Keratinocyte (primary cell): ENCODE data around the gene TRIM10. TPM values are rescaled to one million over a fixed set of nuclear protein-coding genes. Genes with fewer than 3 reads are reported as not detected.

Experiments
- DNase-seq: peaks from one replicate; pipeline ENCODE4 v3.0.0-alpha.2; 2011; ENCODE audit warnings: low read depth, missing footprints, low spot score
- FAIRE-seq: peaks from 2 replicates; lab custom pipeline; 2011; peaks lifted over from hg19 to GRCh38; lab: Jason Lieb, UNC
- H2AFZ ChIP-seq: 2 replicates; pipeline ENCODE4 v1.6.0; 2012; ENCODE audit warnings: low read length, control low read depth, inconsistent platforms; ENCODE audit not compliant: control insufficient read depth
- H3K27ac ChIP-seq: 2 replicates; pipeline ENCODE4 v1.5.1; 2011; ENCODE audit warnings: low read length; ENCODE audit not compliant: control insufficient read depth, insufficient read depth
- H3K27me3 ChIP-seq: 3 replicates; pipeline ENCODE4 v1.6.0; 2011; ENCODE audit warnings: low read length; ENCODE audit not compliant: control insufficient read depth, insufficient read depth; ENCODE audit errors: extremely low read depth
- H3K36me3 ChIP-seq, 2 experiments: 2 replicates in 1 of 2; 3 replicates in 1 of 2; pipeline ENCODE4 v1.5.1; 2011; ENCODE audit warnings: low read length in 2 of 2, mild to moderate bottlenecking in 1 of 2; ENCODE audit not compliant: control insufficient read depth in 2 of 2, insufficient read depth in 2 of 2; ENCODE audit errors: extremely low read depth in 1 of 2
- H3K4me1 ChIP-seq: 3 replicates; pipeline ENCODE4 v1.5.1; 2011; ENCODE audit warnings: low read length; ENCODE audit not compliant: control insufficient read depth, insufficient read depth; ENCODE audit errors: extremely low read depth
- H3K4me2 ChIP-seq: 3 replicates; pipeline ENCODE4 v1.6.0; 2011; ENCODE audit warnings: low read depth, low read length; ENCODE audit not compliant: control insufficient read depth, insufficient read depth; ENCODE audit errors: extremely low read depth
- H3K4me3 ChIP-seq, 3 experiments: fragments of 200-600 bp in 1 of 3; sonication (generic) in 1 of 3; 2 replicates in 2 of 3; 3 replicates in 1 of 3; pipeline ENCODE4 v1.5.1; 2011 to 2016; ENCODE audit warnings: low read length in 3 of 3, mild to moderate bottlenecking in 3 of 3, control low read depth in 2 of 3, inconsistent platforms in 1 of 3, low read depth in 1 of 3, mixed read lengths in 1 of 3, mixed run types in 1 of 3, moderate library complexity in 1 of 3; ENCODE audit not compliant: control insufficient read depth in 2 of 3, insufficient read depth in 2 of 3; ENCODE audit errors: extremely low read depth in 1 of 3
- H3K79me2 ChIP-seq: 2 replicates; pipeline ENCODE4 v1.6.0; 2012; ENCODE audit warnings: low read length; ENCODE audit not compliant: control insufficient read depth, insufficient read depth
- H3K9ac ChIP-seq: 3 replicates; pipeline ENCODE4 v1.6.0; 2011; ENCODE audit warnings: low read length; ENCODE audit not compliant: control insufficient read depth, insufficient read depth; ENCODE audit errors: extremely low read depth
- H3K9me1 ChIP-seq: 3 replicates; pipeline ENCODE4 v1.6.0; 2011; ENCODE audit warnings: low read length; ENCODE audit not compliant: control insufficient read depth, insufficient read depth; ENCODE audit errors: extremely low read depth
- H3K9me3 ChIP-seq: 2 replicates; pipeline ENCODE4 v1.5.1; 2012; ENCODE audit warnings: low read depth, low read length; ENCODE audit not compliant: control insufficient read depth
- H4K20me1 ChIP-seq: 3 replicates; pipeline ENCODE4 v1.6.0; 2011; ENCODE audit warnings: low read length; ENCODE audit not compliant: control insufficient read depth, insufficient read depth; ENCODE audit errors: extremely low read depth
- CTCF ChIP-seq, 3 experiments: IDR thresholded peaks in 1 of 3; conservative IDR thresholded peaks in 1 of 3; optimal IDR thresholded peaks in 1 of 3; 2 replicates in 2 of 3; 3 replicates in 1 of 3; pipeline versions ENCODE3 to v1.5.1; 2011; ENCODE audit warnings: low read length in 3 of 3, mild to moderate bottlenecking in 3 of 3, moderate library complexity in 2 of 3, control low read depth in 1 of 3, inconsistent platforms in 1 of 3; ENCODE audit not compliant: insufficient read depth in 2 of 3; ENCODE audit errors: extremely low read depth in 1 of 3
- EZH2 ChIP-seq: IDR thresholded peaks from one replicate; pipeline ENCODE4 v1.6.1; 2012; ENCODE audit warnings: inconsistent platforms, mild to moderate bottlenecking, low read length, moderate library complexity
- dilution Hi-C: fragments of 300-500 bp; cut with MboI; formaldehyde crosslinking; loops from one replicate; pipeline ENCODE4 v1.7.0; 2020; ENCODE audit warnings: low sequenced_read_pairs; ENCODE audit not compliant: extremely low pct_ligation_motif_present
- polyA plus RNA-seq, 5 experiments: library from polyadenylated mRNA; depleted of rRNA in 3 of 5; stranded (reverse) in 3 of 5; stranded (forward) in 1 of 5; unstranded in 1 of 5; fragments of >200 nt; gene quantifications; 1 replicate in 1 of 5; 2 replicates in 3 of 5; 3 replicates in 1 of 5; pipeline versions ENCODE4 v1.2.1 to v1.2.3, GENCODE V29; 2011 to 2012; ENCODE audit warnings: missing spikeins in 2 of 5, low read depth in 1 of 5, low replicate concordance in 1 of 5

Gene TRIM10
- polyA plus RNA-seq, 1 donor (not counting 4 experiments of a cell fraction or from before 2014, with no cell fraction given) = not detected

DNA sequence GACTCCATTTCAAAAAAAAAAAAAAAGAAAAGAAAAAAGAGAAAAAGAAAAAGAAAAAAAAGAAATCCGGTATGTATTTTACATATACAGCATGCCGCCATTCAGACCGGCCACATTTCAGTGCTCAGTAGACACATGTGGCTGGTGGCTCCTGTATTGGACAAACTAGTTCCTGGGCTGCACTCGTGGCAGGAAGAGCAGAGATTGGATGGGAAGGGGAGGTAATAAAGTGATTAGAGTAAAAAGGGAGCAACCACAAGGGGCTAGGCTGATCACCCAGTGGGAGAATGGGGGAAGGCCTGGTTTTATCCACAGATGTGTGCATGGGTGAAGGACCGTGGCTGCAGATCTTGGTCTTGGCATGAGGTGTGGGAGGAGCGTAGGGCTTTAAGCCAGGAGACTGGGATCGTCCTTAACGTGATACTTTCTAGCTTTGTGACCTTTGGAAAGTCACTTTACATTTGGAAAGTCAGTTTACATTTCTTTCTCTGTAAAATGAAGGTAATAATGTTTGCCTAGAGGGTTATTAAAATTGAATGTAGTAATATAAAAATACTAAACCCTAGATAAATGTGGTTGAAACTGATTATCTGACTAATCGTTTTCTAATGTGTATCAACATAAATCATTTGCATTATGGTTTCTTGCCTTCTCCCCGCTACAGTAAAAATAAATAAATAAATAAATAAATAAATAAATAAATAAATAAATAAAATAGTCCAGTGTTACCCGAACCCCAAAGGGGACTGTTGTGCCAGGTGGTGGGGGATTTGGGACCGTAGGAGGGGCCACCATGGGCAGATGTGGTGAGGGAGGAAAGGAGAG is 1.5 kb upstream of the TRIM10 start:
- H4K20me1 ChIP-seq = no peaks in the 10 kb centered on the region

GRCh38 chr6:30160008-30160784 is 815 bp downstream of the TRIM10 start:
- no peaks in the 10 kb centered on the region for H3K79me2 ChIP-seq
- no peak overlapping the region for H2AFZ ChIP-seq
- no peak overlapping the region for H3K4me3 ChIP-seq
- TF ChIP-seq CTCF (optimal IDR thresholded peaks at IDR 0.05 in 1 of 3, IDR thresholded peaks at IDR 0.05 in 1 of 3, conservative IDR thresholded peaks at IDR 0.05 in 1 of 3; ENCODE audit: extremely low read depth in 1 of 3, insufficient read depth in 2 of 3, low read length in 3 of 3) (no peak), EZH2 (no peak)
- peaks cover 8% of the 10 kb centered on the region for H3K27me3 ChIP-seq
- no peak for FAIRE-seq
- dilution Hi-C loops = no loop called here
- H3K9me1 ChIP-seq = no peaks in the 10 kb centered on the region
- no peak overlapping the region for H3K27ac ChIP-seq
- H3K4me1 ChIP-seq = peaks cover 17% of the 10 kb centered on the region
- H4K20me1 ChIP-seq = no peaks in the 10 kb centered on the region
- no peak overlapping the region for H3K9ac ChIP-seq
- no peaks in the 10 kb centered on the region for H3K36me3 ChIP-seq
- H3K9me3 ChIP-seq = no peaks in the 10 kb centered on the region
- H3K4me2 ChIP-seq = no peak overlapping the region
- no peak for DNase-seq

More for the DNA sequence above, 1.5 kb upstream of the TRIM10 start:
- H3K36me3 ChIP-seq = no peaks in the 10 kb centered on the region
- no peak overlapping the region for H3K9ac ChIP-seq
- dilution Hi-C loops = no loop called here
- no peaks in the 10 kb centered on the region for H3K9me1 ChIP-seq
- DNase-seq = no peak
- no peaks in the 10 kb centered on the region for H3K79me2 ChIP-seq
- no peak for TF ChIP-seq CTCF (optimal IDR thresholded peaks at IDR 0.05 in 1 of 3, IDR thresholded peaks at IDR 0.05 in 1 of 3, conservative IDR thresholded peaks at IDR 0.05 in 1 of 3; ENCODE audit: extremely low read depth in 1 of 3, insufficient read depth in 2 of 3, low read length in 3 of 3)
- no peak for TF ChIP-seq EZH2
- no peaks in the 10 kb centered on the region for H3K9me3 ChIP-seq
- peaks cover 15% of the 10 kb centered on the region for H3K27me3 ChIP-seq
- no peak overlapping the region for H2AFZ ChIP-seq
- H3K27ac ChIP-seq = no peak overlapping the region
- H3K4me1 ChIP-seq = no peaks in the 10 kb centered on the region
- H3K4me2 ChIP-seq = no peak overlapping the region
- FAIRE-seq = no peak
- H3K4me3 ChIP-seq = no peak overlapping the region
